ENCODE results near the gene TMEM163. TPM values are rescaled to one million over a fixed set of nuclear protein-coding genes. Genes with fewer than 3 reads are reported as not detected.

The TMEM163 gene
- total RNA-seq: not detected in 2 replicates

GRCh38 chr2:134718817-134719814, at the start of gene TMEM163:
Gene TMEM163, minus strand, starts transcription at chr2:134719000.

Other genes with a start within 250 kb of the TMEM163 start
- gene ACMSD, start 119.6 kb upstream of the TMEM163 start, total RNA-seq: 0.46 TPM in 1 of 2 replicates, not detected in the other
- gene CCNT2, start 199.8 kb upstream of the TMEM163 start, total RNA-seq: 10.6 and 13.2 TPM in 2 replicates

Data from airway epithelial cell (primary cell).